Body of pancreas (tissue), 4 donors: ENCODE data around the gene TIAM1.

Source experiments
- POLR2A ChIP-seq, 3 donors: fragments of 450-650 bp; IDR thresholded peaks; one replicate each; pipeline ENCODE4 v1.6.1; 2016; ENCODE audit warnings: antibody characterized with exemption in 3 of 3, mild to moderate bottlenecking in 2 of 3
- TF ChIP-seq, protein P1 (sequence below), 7 experiments: fragments of 450-650 bp in 4 of 7; fragments of 200-600 bp in 3 of 7; sonication (generic) in 3 of 7; IDR thresholded peaks; one replicate each; pipeline ENCODE4 v1.5.1; 2016 to 2019; ENCODE audit warnings: antibody characterized with exemption in 7 of 7

GRCh38 chr21:31289702-31290101 is 54.4 kb downstream of the TIAM1 start:
- no peak for TF ChIP-seq POLR2A (IDR thresholded peaks at IDR 0.05)
- TF ChIP-seq, protein P1, sequence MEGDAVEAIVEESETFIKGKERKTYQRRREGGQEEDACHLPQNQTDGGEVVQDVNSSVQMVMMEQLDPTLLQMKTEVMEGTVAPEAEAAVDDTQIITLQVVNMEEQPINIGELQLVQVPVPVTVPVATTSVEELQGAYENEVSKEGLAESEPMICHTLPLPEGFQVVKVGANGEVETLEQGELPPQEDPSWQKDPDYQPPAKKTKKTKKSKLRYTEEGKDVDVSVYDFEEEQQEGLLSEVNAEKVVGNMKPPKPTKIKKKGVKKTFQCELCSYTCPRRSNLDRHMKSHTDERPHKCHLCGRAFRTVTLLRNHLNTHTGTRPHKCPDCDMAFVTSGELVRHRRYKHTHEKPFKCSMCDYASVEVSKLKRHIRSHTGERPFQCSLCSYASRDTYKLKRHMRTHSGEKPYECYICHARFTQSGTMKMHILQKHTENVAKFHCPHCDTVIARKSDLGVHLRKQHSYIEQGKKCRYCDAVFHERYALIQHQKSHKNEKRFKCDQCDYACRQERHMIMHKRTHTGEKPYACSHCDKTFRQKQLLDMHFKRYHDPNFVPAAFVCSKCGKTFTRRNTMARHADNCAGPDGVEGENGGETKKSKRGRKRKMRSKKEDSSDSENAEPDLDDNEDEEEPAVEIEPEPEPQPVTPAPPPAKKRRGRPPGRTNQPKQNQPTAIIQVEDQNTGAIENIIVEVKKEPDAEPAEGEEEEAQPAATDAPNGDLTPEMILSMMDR (IDR thresholded peaks at IDR 0.05): no peak
